ENCODE results near the gene CD52. TPM values are rescaled to one million over a fixed set of nuclear protein-coding genes. Genes with fewer than 3 reads are reported as not detected.

CD52 gene
- total RNA-seq, 4 donors from 2014 or later = 1.9 to 22.1 (median 9.4) TPM

- WGBS, 2 donors = 46 to 67% methylated on average over 3 to 4 of the region's 5 CpGs
- peaks cover 0 to 14% (median 0%) of the 10 kb centered on the region in 3 donors for H3K36me3 ChIP-seq
- H3K4me3 ChIP-seq = no peak overlapping the region
- peaks cover 34 to 92% (median 38%) of the 10 kb centered on the region in 3 donors for H3K4me1 ChIP-seq
- no peaks in the 10 kb centered on the region for H3K9me3 ChIP-seq
- intact Hi-C loops (cut with DNase I) = no loop called here
- TF ChIP-seq POLR2A (IDR thresholded peaks at IDR 0.05) (no peak), CTCF (IDR thresholded peaks at IDR 0.05) (no peak)
- DNase-seq = no peak
- H3K27ac ChIP-seq = peak overlapping the region; percentile 41 to 100 (median 72)
- H3K27me3 ChIP-seq = no peaks in the 10 kb centered on the region
Observed at GRCh38 chr1:26287811-26288210, 29.9 kb upstream of the CD52 start.

DNA sequence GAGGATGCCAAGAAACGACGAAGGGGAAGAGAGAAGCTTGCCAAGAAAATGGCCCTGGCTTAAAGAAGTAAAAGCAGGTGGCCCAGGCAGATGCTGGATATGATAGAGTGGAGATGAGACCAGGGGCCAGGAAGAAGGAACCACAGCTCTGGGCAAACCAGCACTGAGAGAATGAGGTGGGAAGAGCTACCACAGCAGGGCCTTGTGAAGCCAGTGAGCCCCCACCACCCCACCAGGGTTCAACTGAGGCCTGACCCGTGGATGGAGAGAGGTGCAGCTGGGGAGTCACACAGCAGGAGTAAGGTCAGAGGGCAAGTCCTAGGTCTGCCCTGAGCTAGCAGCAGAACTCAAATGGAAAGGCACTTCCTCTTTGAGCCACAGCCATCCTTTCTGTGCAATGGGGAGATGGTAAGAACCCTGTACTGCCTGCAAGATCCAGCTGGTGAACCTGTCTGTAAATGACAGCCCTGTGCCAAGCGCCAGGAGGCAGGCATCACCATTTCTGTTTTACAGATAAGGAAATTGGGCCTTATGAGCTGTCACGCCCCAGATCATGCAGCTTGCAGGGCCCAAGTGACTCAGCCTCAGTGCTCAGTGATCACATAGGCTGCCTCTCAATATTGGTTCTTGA is 29.3 kb upstream of the CD52 start:
- DNase-seq = no peak
- Histone ChIP-seq H3K4me1 (peaks cover 34 to 86% (median 38%) of the 10 kb centered on the region in 3 donors), H3K27ac (peak overlapping the region; percentile 41 to 100 (median 72)), H3K4me3 (no peak overlapping the region), H3K9me3 (no peaks in the 10 kb centered on the region), H3K27me3 (no peaks in the 10 kb centered on the region), H3K36me3 (peaks cover 0 to 8% (median 0%) of the 10 kb centered on the region in 3 donors)
- TF ChIP-seq CTCF (IDR thresholded peaks at IDR 0.05) = no peak
- TF ChIP-seq POLR2A (IDR thresholded peaks at IDR 0.05) = no peak
- intact Hi-C loops (cut with DNase I) = no loop called here
- 29 to 35% methylated on average over 3 to 4 of the region's 5 CpGs for WGBS, 2 donors

GRCh38 chr1:26289158-26290059 is 28.3 kb upstream of the CD52 start:
- Histone ChIP-seq H3K4me3 (no peak overlapping the region), H3K27me3 (no peaks in the 10 kb centered on the region), H3K36me3 (no peaks in the 10 kb centered on the region), H3K27ac (peak overlapping the region; percentile 41 to 100 (median 72)), H3K9me3 (no peaks in the 10 kb centered on the region), H3K4me1 (peaks cover 27 to 76% (median 30%) of the 10 kb centered on the region in 3 donors)
- 68 to 69% methylated on average over 9 to 12 of the region's 21 CpGs for WGBS, 2 donors
- intact Hi-C loops (cut with DNase I) = no loop called here
- TF ChIP-seq POLR2A (IDR thresholded peaks at IDR 0.05) = no peak
- no peak for TF ChIP-seq CTCF (IDR thresholded peaks at IDR 0.05)
- peak; percentile 59 for DNase-seq

DNA sequence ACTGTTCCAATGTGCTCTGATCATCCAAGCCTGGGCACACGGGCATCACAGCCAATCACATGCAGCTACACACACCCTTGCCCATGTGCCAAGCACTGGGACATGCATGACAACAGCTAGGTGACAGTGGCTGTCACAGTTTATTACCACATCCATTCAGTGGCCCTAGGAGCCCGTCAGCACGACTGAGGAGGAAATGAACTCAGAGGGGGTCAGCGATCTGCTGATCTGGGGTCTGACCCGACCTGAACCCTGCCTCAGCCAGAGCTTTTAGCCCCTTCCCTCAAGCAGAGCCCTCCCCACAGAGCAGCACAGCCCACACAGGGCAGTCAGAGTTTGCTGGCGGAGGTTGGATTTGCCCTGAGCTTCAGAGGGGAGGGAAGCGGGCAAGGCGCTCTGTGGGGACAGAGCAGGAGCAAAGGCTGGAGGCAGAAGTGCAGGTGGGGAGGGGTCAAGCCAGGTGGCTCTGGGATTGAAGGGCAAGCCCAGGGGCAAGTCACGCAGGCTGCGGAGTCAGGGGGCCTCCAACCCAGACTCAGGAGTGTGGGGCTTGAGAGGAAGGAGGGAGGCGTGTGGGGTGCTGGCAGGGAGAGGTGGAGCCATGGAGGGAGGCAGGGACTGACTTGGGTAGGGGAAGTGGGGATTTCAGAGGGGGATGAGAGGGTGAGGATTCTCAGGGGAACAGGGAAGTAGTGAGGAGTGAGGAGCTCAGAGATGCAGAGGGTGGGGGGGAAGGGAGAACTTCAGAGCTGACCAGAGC is 27.5 kb upstream of the CD52 start:
- peaks cover 18 to 68% (median 21%) of the 10 kb centered on the region in 3 donors for H3K4me1 ChIP-seq
- H3K36me3 ChIP-seq = no peaks in the 10 kb centered on the region
- H3K4me3 ChIP-seq = no peak overlapping the region
- H3K27me3 ChIP-seq = no peaks in the 10 kb centered on the region
- TF ChIP-seq CTCF (IDR thresholded peaks at IDR 0.05) (no peak), POLR2A (IDR thresholded peaks at IDR 0.05) (no peak)
- H3K9me3 ChIP-seq = no peaks in the 10 kb centered on the region
- WGBS, 2 donors = 63 to 89% methylated on average over 9 of the region's 11 CpGs
- intact Hi-C loops (cut with DNase I) = no loop called here
- H3K27ac ChIP-seq = peak overlapping the region; percentile 41 to 100 (median 67)
- DNase-seq = no peak
